CMK (cell line): ENCODE results near the gene PTPDC1.
"Not testable (repeated sequence)": the region's sequence is repeated elsewhere in the genome, so short reads cannot be mapped to it uniquely, and the experiment has no call there.

Experiments used
- DNase-seq: peaks from one replicate; pipeline ENCODE4 v3.0.0-alpha.2; 2010; ENCODE audit warnings: low read depth

PTPDC1 gene

GRCh38 chr9:94094219-94095145 is 10.2 kb downstream of the PTPDC1 start:
- not testable (repeated sequence) for DNase-seq

- DNase-seq: no peak
Observed at GRCh38 chr9:94096819-94097577, 12.7 kb downstream of the PTPDC1 start.

GRCh38 chr9:94097788-94098414 is 13.6 kb downstream of the PTPDC1 start:
- no peak for DNase-seq

- DNase-seq: no peak
Observed at GRCh38 chr9:94100152-94100879, 16.1 kb downstream of the PTPDC1 start.

- DNase-seq: no peak
Observed at GRCh38 chr9:94101162-94101853, 17.0 kb downstream of the PTPDC1 start.

GRCh38 chr9:94108584-94108983 is 24.3 kb downstream of the PTPDC1 start:
- DNase-seq: no peak

GRCh38 chr9:94110821-94111252 is 26.6 kb downstream of the PTPDC1 start:
- DNase-seq: no peak

- DNase-seq: no peak
Observed at GRCh38 chr9:94111446-94111845, 27.2 kb downstream of the PTPDC1 start.

GRCh38 chr9:94112716-94113465 is 28.6 kb downstream of the PTPDC1 start:
- no peak for DNase-seq

- not testable (repeated sequence) for DNase-seq
Observed at GRCh38 chr9:94120088-94120487, 35.8 kb downstream of the PTPDC1 start.

GRCh38 chr9:94120854-94121376 is 36.7 kb downstream of the PTPDC1 start:
- DNase-seq: no peak

- no peak for DNase-seq
Observed at GRCh38 chr9:94126844-94127243, 42.6 kb downstream of the PTPDC1 start.

- no peak for DNase-seq
Observed at GRCh38 chr9:94127806-94128205, 43.5 kb downstream of the PTPDC1 start.

- DNase-seq: no peak
Observed at GRCh38 chr9:94128580-94128979, 44.3 kb downstream of the PTPDC1 start.

- no peak for DNase-seq
Observed at GRCh38 chr9:94134629-94135028, 50.4 kb downstream of the PTPDC1 start.

GRCh38 chr9:94135222-94135621 is 51.0 kb downstream of the PTPDC1 start:
- no peak for DNase-seq

- DNase-seq: no peak
Observed at GRCh38 chr9:94139672-94140417, 55.6 kb downstream of the PTPDC1 start.

- DNase-seq: no peak
Observed at GRCh38 chr9:94140418-94140780, 56.1 kb downstream of the PTPDC1 start.
